GM12878 (cell line): Measurements from ENCODE around the gene PFN4. TPM values are rescaled to one million over a fixed set of nuclear protein-coding genes. Genes with fewer than 3 reads are reported as not detected.
A peak's percentile ranks its signal among the peaks of the same experiment; 100 is the strongest.

Experiments
- ATF7 ChIP-seq: fragments of 450-650 bp; IDR thresholded peaks from 2 replicates; pipeline ENCODE4 v1.6.1; 2016; ENCODE audit warnings: low read depth, mild to moderate bottlenecking
- FOS ChIP-seq: IDR thresholded peaks from 3 replicates; pipeline ENCODE4 v1.6.1; 2011; ENCODE audit warnings: borderline replicate concordance; ENCODE audit not compliant: insufficient read length; ENCODE audit errors: extremely low read depth
- KLF5 ChIP-seq: fragments of 450-650 bp; IDR thresholded peaks from 2 replicates; pipeline ENCODE4 v1.6.1; 2014; ENCODE audit warnings: mild to moderate bottlenecking; ENCODE audit not compliant: partially characterized antibody
- LARP7 ChIP-seq: fragments of 450-650 bp; IDR thresholded peaks from 2 replicates; pipeline ENCODE4 v1.6.1; 2017; ENCODE audit warnings: mild to moderate bottlenecking
- MEF2B ChIP-seq: fragments of 450-650 bp; IDR thresholded peaks from 2 replicates; pipeline ENCODE4 v1.6.1; 2018; ENCODE audit warnings: mild to moderate bottlenecking, moderate library complexity; ENCODE audit not compliant: partially characterized antibody, poor library complexity, severe bottlenecking
- NFYA ChIP-seq: IDR thresholded peaks from 2 replicates; pipeline ENCODE4 v1.6.1; 2011; ENCODE audit warnings: low read depth, mild to moderate bottlenecking, low read length, improper control_type of control experiment, borderline replicate concordance
- NR2C1 ChIP-seq: fragments of 450-650 bp; IDR thresholded peaks from 2 replicates; pipeline ENCODE4 v1.6.1; 2017; ENCODE audit warnings: antibody characterized with exemption, mild to moderate bottlenecking, moderate library complexity
- NRF1 ChIP-seq: conservative IDR thresholded peaks from 2 replicates; pipeline ENCODE4 v1.6.1; 2011; ENCODE audit warnings: mild to moderate bottlenecking, low read depth, low read length, improper control_type of control experiment
- PKNOX1 ChIP-seq: fragments of 450-650 bp; IDR thresholded peaks from 2 replicates; pipeline ENCODE4 v1.6.1; 2016; ENCODE audit warnings: mild to moderate bottlenecking
- RCOR1 ChIP-seq: conservative IDR thresholded peaks from 2 replicates; pipeline ENCODE4 v1.6.1; 2012; ENCODE audit warnings: low read depth, low read length, improper control_type of control experiment
- RFX5 ChIP-seq: IDR thresholded peaks from 2 replicates; pipeline ENCODE4 v1.6.1; 2011; ENCODE audit warnings: low read depth, low read length, improper control_type of control experiment
- SIX5 ChIP-seq: IDR thresholded peaks from 2 replicates; pipeline ENCODE4 v1.6.1; 2011; ENCODE audit warnings: mild to moderate bottlenecking, low read depth, low read length, moderate library complexity; ENCODE audit not compliant: severe bottlenecking
- STAT3 ChIP-seq: IDR thresholded peaks from 2 replicates; pipeline ENCODE4 v1.6.1; 2011; ENCODE audit warnings: low read depth, low read length, improper control_type of control experiment
- WRNIP1 ChIP-seq: IDR thresholded peaks from 2 replicates; pipeline ENCODE4 v1.6.1; 2011; ENCODE audit warnings: low read depth, low read length, improper control_type of control experiment, borderline replicate concordance
- ZNF24 ChIP-seq: fragments of 450-650 bp; IDR thresholded peaks from 2 replicates; pipeline ENCODE4 v1.6.1; 2017; ENCODE audit warnings: antibody characterized with exemption, mild to moderate bottlenecking
- ZNF622 ChIP-seq: fragments of 450-650 bp; IDR thresholded peaks from 2 replicates; pipeline ENCODE4 v1.6.1; 2017; ENCODE audit warnings: mild to moderate bottlenecking, inconsistent platforms
- polyA plus RNA-seq, 11 experiments: library from polyadenylated mRNA; depleted of rRNA in 4 of 11; unstranded in 6 of 11; stranded (reverse) in 5 of 11; fragments of >200 nt; fragmentation: Nextera tagmentation in 4 of 11; fragmentation: Illumina TruSeq in 1 of 11; extraction: Ambion mirVana in 4 of 11; extraction: Trizol in 1 of 11; gene quantifications; 1 replicate in 1 of 11; 2 replicates in 10 of 11; pipeline versions ENCODE4 v1.2.1 to v1.2.3, GENCODE V29; 2011 to 2016; ENCODE audit warnings: inconsistent platforms in 2 of 11, missing spikeins in 2 of 11, low read depth in 1 of 11
- total RNA-seq, 4 experiments: library from RNA; depleted of rRNA in 3 of 4; stranded (reverse); fragments of >200 nt in 3 of 4; fragmentation: Illumina TruSeq in 1 of 4; extraction: Trizol in 1 of 4; gene quantifications; 2 replicates each; pipeline versions ENCODE4 v1.2.1 to v1.2.3, GENCODE V29; 2013 to 2021

PFN4 gene
- total and polyA plus RNA-seq, 10 of the 15 experiments (the other 5 are each of a cell fraction or from before 2014, with no cell fraction given), result 0.12 to 2.1 (median 1.0) TPM

GRCh38 chr2:24075915-24076848, 47.0 kb downstream of the PFN4 start, which contains the start of gene SF3B6 (continued):
- TF ChIP-seq PKNOX1 (peak; percentile 86), ZNF622 (no peak), WRNIP1 (0 out of 2 replicates have a peak, but pooled peaks have one; percentile 93), KLF5 (peak; percentile 93), RCOR1 (peak; percentile 63; the same call in 1 of the 2 replicates), LARP7 (peak; percentile 87), NFYA (no peak), MEF2B (peak; percentile 34), STAT3 (peak; percentile 42; the same call in 1 of the 2 replicates), ATF7 (peak; percentile 95), FOS (no peak), ZNF24 (peak; percentile 15; the same call in 1 of the 2 replicates), RFX5 (peak; percentile 62; the same call in 1 of the 2 replicates), NRF1 (no peak; the same call in 1 of the 2 replicates), SIX5 (peak; percentile 78), NR2C1 (peak; percentile 98)
